CD14-positive monocyte (primary cell): ENCODE measurements around the gene SMG6. TPM values are rescaled to one million over a fixed set of nuclear protein-coding genes. Genes with fewer than 3 reads are reported as not detected.
A peak's percentile ranks its signal among the peaks of the same experiment; 100 is the strongest.
"Not testable (repeated sequence)": the region's sequence is repeated elsewhere in the genome, so short reads cannot be mapped to it uniquely, and the experiment has no call there.

Experiments
- DNase-seq, 3 donors: peaks; one replicate each; pipeline ENCODE4 v3.0.0-alpha.2; 2011 to 2022
- H2AFZ ChIP-seq: 2 replicates; pipeline ENCODE4 v1.6.0; 2012; ENCODE audit warnings: mild to moderate bottlenecking, low read depth, low read length, inconsistent platforms; ENCODE audit not compliant: insufficient read depth, poor library complexity, severe bottlenecking
- H3K27ac ChIP-seq, 2 donors: 1 replicate in 1 of 2; 2 replicates in 1 of 2; pipeline ENCODE4 v1.5.1; 2012 to 2013; ENCODE audit warnings: low read length in 2 of 2, control low read depth in 1 of 2, inconsistent platforms in 1 of 2, low read depth in 1 of 2, mild to moderate bottlenecking in 1 of 2
- H3K27me3 ChIP-seq, 2 donors: one replicate each; pipeline versions ENCODE4 v1.6.0 to v1.6.1; 2011 to 2013; ENCODE audit warnings: low read length in 2 of 2; ENCODE audit not compliant: control insufficient read depth in 2 of 2, insufficient read depth in 2 of 2
- H3K36me3 ChIP-seq, 2 donors: replicated peaks in 1 of 2; 1 replicate in 1 of 2; 2 replicates in 1 of 2; pipeline versions ENCODE4 v1.5.1 to v1.6.1; 2012 to 2013; ENCODE audit warnings: low read length in 2 of 2, control low read depth in 1 of 2, inconsistent platforms in 1 of 2, mild to moderate bottlenecking in 1 of 2; ENCODE audit not compliant: insufficient read depth in 2 of 2, control insufficient read depth in 1 of 2
- H3K4me1 ChIP-seq, 2 donors: 1 replicate in 1 of 2; 2 replicates in 1 of 2; pipeline versions ENCODE4 v1.5.1 to v1.6.1; 2012 to 2013; ENCODE audit warnings: low read length in 2 of 2, control low read depth in 1 of 2, inconsistent platforms in 1 of 2, mild to moderate bottlenecking in 1 of 2, moderate library complexity in 1 of 2; ENCODE audit not compliant: insufficient read depth in 2 of 2, control insufficient read depth in 1 of 2
- H3K4me2 ChIP-seq: replicated peaks from 2 replicates; pipeline ENCODE3; 2012; ENCODE audit warnings: low read length, moderate library complexity, mild to moderate bottlenecking; ENCODE audit not compliant: poor library complexity, severe bottlenecking; ENCODE audit errors: extremely low read depth
- H3K4me3 ChIP-seq, 3 experiments: fragments of 200-600 bp in 1 of 3; sonication (generic) in 1 of 3; replicated peaks in 1 of 3; 1 replicate in 2 of 3; 2 replicates in 1 of 3; pipeline ENCODE4 v1.5.1; 2011 to 2013; ENCODE audit warnings: low read length in 3 of 3, mild to moderate bottlenecking in 3 of 3, control low read depth in 2 of 3, low read depth in 2 of 3, inconsistent platforms in 1 of 3, moderate library complexity in 1 of 3
- H3K79me2 ChIP-seq: 2 replicates; pipeline ENCODE4 v1.6.0; 2012; ENCODE audit warnings: mild to moderate bottlenecking, control low read depth, inconsistent platforms, low read length, moderate library complexity; ENCODE audit not compliant: insufficient read depth
- H3K9ac ChIP-seq: 2 replicates; pipeline ENCODE4 v1.6.0; 2017; ENCODE audit warnings: low read length, mild to moderate bottlenecking; ENCODE audit not compliant: insufficient read depth, poor library complexity, severe bottlenecking
- H3K9me3 ChIP-seq, 2 donors: replicated peaks in 1 of 2; 1 replicate in 1 of 2; 2 replicates in 1 of 2; pipeline versions ENCODE4 v1.5.1 to v1.6.1; 2012 to 2013; ENCODE audit warnings: low read length in 2 of 2, control low read depth in 1 of 2; ENCODE audit not compliant: control insufficient read depth in 1 of 2, insufficient read depth in 1 of 2
- H4K20me1 ChIP-seq: 2 replicates; pipeline ENCODE4 v1.6.0; 2012; ENCODE audit warnings: mild to moderate bottlenecking, low read length, control low read depth, moderate library complexity; ENCODE audit not compliant: insufficient read depth
- H3K27ac Mint-ChIP-seq, 7 donors: one replicate each; pipeline ENCODE4 v1.8.0; 2020; ENCODE audit warnings: mild to moderate bottlenecking in 7 of 7, mixed read lengths in 7 of 7, moderate library complexity in 6 of 7, inconsistent platforms in 2 of 7
- H3K27me3 Mint-ChIP-seq, 3 donors: one replicate each; pipeline ENCODE4 v1.8.0; 2021 to 2022; ENCODE audit warnings: low read depth in 3 of 3, mild to moderate bottlenecking in 3 of 3, mixed read lengths in 3 of 3, moderate library complexity in 3 of 3, inconsistent platforms in 1 of 3
- H3K36me3 Mint-ChIP-seq, 2 donors: one replicate each; pipeline ENCODE4 v1.8.0; 2020; ENCODE audit warnings: mixed read lengths in 2 of 2, inconsistent platforms in 1 of 2, mild to moderate bottlenecking in 1 of 2
- H3K4me1 Mint-ChIP-seq: one replicate; pipeline ENCODE4 v1.8.0; 2020; ENCODE audit warnings: mild to moderate bottlenecking, mixed read lengths
- H3K4me3 Mint-ChIP-seq, 2 donors: one replicate each; pipeline ENCODE4 v1.8.0; 2020; ENCODE audit warnings: mild to moderate bottlenecking in 2 of 2, mixed read lengths in 2 of 2, moderate library complexity in 1 of 2
- H3K9me3 Mint-ChIP-seq, 7 donors: one replicate each; pipeline ENCODE4 v1.8.0; 2020 to 2022; ENCODE audit warnings: mixed read lengths in 7 of 7, mild to moderate bottlenecking in 6 of 7, moderate library complexity in 6 of 7, inconsistent platforms in 2 of 7
- WGBS: methylation state at CpG from one replicate; pipeline ENCODE4 v1.1.5; 2013; ENCODE audit warnings: missing lambda C conversion rate; ENCODE audit not compliant: insufficient coverage; 5-methylcytosine and 5-hydroxymethylcytosine counted together
- intact Hi-C, 2 donors: fragments of 100-400 bp; cut with micrococcal nuclease; formaldehyde crosslinking; loops; one replicate each; pipeline versions ENCODE4 v1.15.0 to v1.15.1; 2023
- polyA plus RNA-seq, 3 donors: library from polyadenylated mRNA; depleted of rRNA in 1 of 3; unstranded in 2 of 3; stranded (reverse) in 1 of 3; fragments of 300-500 nt in 2 of 3; fragments of >200 nt in 1 of 3; fragmentation: Illumina TruSeq in 2 of 3; gene quantifications; 1 replicate in 2 of 3; 2 replicates in 1 of 3; pipeline ENCODE4 v1.2.3, GENCODE V29; 2012 to 2021
- TF ChIP-seq, protein P1 (sequence below): fragments of 200-600 bp; IDR thresholded peaks from one replicate; pipeline ENCODE4 v1.8.0; 2022; ENCODE audit warnings: antibody characterized with exemption, mild to moderate bottlenecking

SMG6 gene
- polyA plus RNA-seq, 3 donors: 0.67 to 7.1 (median 1.1) TPM

DNA sequence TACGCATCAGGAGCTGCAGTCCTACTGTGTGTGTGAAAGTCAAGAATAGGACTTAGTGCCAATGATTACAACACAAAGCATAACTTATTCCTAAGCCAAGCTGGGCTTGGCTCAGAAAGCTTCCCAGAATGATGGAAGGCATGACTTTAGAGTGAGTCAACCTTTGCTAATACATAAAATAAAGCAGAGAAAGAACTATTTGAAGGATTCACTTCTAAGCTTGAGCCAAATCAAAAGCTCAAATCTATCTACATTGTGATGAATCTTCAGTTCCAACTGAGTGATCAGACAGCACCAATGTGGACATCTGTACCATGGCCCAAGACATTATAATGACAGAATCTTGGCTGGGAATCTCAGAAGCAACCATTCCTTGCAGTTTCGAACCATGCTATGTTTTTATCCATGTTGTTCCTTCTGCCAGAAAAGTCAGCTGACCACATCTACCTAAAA, 41.4 kb downstream of the SMG6 start:
- Histone ChIP-seq H3K79me2 (no peaks in the 10 kb centered on the region), H3K36me3 (peaks cover 3 to 45% of the 10 kb centered on the region in 2 donors), H3K27ac (no peak overlapping the region), H3K4me1 (no peaks in the 10 kb centered on the region), H3K4me3 (no peak overlapping the region), H3K9ac (no peak overlapping the region), H4K20me1 (peaks cover 8% of the 10 kb centered on the region), H3K4me2 (no peak overlapping the region), H2AFZ (no peak overlapping the region), H3K9me3 (no peaks in the 10 kb centered on the region), H3K27me3 (no peaks in the 10 kb centered on the region)
- Mint-ChIP-seq H3K4me1 (peaks cover 14% of the 10 kb centered on the region), H3K27ac (no peak overlapping the region), H3K27me3 (no peaks in the 10 kb centered on the region), H3K9me3 (no peaks in the 10 kb centered on the region), H3K4me3 (no peak overlapping the region), H3K36me3 (peaks cover 36 to 56% of the 10 kb centered on the region in 2 donors)
- 100% methylated on average over 1 of the region's 2 CpGs for WGBS
- TF ChIP-seq, protein P1, sequence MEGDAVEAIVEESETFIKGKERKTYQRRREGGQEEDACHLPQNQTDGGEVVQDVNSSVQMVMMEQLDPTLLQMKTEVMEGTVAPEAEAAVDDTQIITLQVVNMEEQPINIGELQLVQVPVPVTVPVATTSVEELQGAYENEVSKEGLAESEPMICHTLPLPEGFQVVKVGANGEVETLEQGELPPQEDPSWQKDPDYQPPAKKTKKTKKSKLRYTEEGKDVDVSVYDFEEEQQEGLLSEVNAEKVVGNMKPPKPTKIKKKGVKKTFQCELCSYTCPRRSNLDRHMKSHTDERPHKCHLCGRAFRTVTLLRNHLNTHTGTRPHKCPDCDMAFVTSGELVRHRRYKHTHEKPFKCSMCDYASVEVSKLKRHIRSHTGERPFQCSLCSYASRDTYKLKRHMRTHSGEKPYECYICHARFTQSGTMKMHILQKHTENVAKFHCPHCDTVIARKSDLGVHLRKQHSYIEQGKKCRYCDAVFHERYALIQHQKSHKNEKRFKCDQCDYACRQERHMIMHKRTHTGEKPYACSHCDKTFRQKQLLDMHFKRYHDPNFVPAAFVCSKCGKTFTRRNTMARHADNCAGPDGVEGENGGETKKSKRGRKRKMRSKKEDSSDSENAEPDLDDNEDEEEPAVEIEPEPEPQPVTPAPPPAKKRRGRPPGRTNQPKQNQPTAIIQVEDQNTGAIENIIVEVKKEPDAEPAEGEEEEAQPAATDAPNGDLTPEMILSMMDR: no peak
- intact Hi-C loops: no loop called here
- DNase-seq: no peak

DNA sequence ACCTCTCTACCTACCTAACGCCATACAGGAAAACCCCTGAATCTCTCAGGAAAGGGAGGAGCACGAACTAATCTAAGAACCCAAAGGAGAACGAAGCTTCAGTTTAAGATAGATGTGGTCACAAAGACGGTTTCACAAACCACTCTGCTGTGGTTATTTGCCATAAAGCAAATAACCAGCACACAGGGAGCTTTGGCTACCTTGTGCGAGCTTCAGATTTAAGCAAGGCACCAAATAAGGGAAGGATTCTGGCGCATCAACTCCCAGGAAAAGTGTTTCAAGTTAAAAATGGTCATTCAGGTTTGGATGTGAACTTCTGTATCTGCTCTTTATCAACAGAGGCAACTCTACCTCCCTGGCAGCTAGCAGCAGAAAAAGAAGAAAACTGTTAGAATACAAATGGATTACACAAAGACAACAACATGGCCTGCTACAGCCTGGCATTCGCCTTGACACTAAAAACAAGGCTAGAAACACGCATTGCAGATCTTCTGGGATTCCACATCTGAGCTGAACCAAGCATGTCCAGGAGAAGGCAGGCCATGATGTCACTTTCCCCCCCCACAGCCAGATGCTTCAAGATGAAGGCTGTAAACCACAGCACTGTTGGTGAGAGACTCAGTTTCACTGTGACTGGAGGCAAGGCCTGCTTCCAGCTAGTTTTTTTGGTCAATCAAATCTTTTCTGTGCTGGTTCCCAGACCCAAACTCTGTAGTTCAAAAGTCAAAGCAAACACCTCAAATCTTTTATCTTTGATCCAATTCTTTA, 43.6 kb downstream of the SMG6 start:
- TF ChIP-seq, protein P1: no peak
- H3K4me1 Mint-ChIP-seq: peaks cover 3% of the 10 kb centered on the region

DNA sequence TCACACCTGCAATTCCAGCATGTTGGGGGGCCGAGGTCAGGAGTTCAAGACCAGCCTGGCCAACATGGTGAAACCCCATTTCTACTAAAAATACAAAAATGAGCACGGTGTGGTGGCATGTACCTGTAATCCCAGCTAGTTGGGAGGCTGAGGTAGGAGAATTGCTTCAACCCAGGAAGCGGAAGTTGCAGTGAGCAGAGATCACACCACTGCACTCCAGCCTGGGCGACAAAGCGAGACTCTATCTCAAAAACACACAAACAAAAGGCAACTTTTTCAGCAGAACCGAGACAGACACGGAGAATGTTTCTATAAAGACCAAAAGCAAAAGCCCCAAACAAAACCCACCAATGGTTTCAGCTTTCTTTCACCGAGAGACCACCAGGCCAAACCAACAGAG, 44.8 kb downstream of the SMG6 start:
- H3K4me3 Mint-ChIP-seq, H2AFZ ChIP-seq, H3K27me3 Mint-ChIP-seq, H4K20me1 ChIP-seq, H3K4me2 ChIP-seq, intact Hi-C loops, H3K4me3 ChIP-seq, H3K27ac ChIP-seq, H3K9me3 ChIP-seq, DNase-seq, H3K4me1 ChIP-seq, H3K4me1 Mint-ChIP-seq, H3K27me3 ChIP-seq, H3K9ac ChIP-seq, H3K9me3 Mint-ChIP-seq, H3K79me2 ChIP-seq: not testable (repeated sequence)
- H3K36me3 ChIP-seq: peaks cover 3 to 29% of the 10 kb centered on the region in 2 donors
- Mint-ChIP-seq H3K36me3 (peaks cover 36 to 55% of the 10 kb centered on the region in 2 donors), H3K27ac (peak overlapping the region in 1 of 7 donors; percentile 16)
- WGBS: 100% methylated on average over 1 of the region's 8 CpGs

More for the DNA sequence above, 43.6 kb downstream of the SMG6 start:
- H3K4me2 ChIP-seq: no peak overlapping the region
- DNase-seq: no peak
- no peak overlapping the region for H3K9ac ChIP-seq
- no peaks in the 10 kb centered on the region for H3K79me2 ChIP-seq
- Mint-ChIP-seq H3K9me3 (no peaks in the 10 kb centered on the region), H3K4me3 (no peak overlapping the region), H3K27me3 (no peaks in the 10 kb centered on the region), H3K27ac (peak overlapping the region in 1 of 7 donors; percentile 18), H3K36me3 (peaks cover 34 to 53% of the 10 kb centered on the region in 2 donors)
- H3K36me3 ChIP-seq: peaks cover 3 to 28% of the 10 kb centered on the region in 2 donors
- intact Hi-C loops: no loop called here
- no peaks in the 10 kb centered on the region for H3K4me1 ChIP-seq
- WGBS: 44% methylated on average over 5 of the region's 8 CpGs
- no peaks in the 10 kb centered on the region for H3K27me3 ChIP-seq
- no peak overlapping the region for H2AFZ ChIP-seq
- H3K4me3 ChIP-seq: no peak overlapping the region
- no peak overlapping the region for H3K27ac ChIP-seq
- H3K9me3 ChIP-seq: no peaks in the 10 kb centered on the region
- peaks cover 8% of the 10 kb centered on the region for H4K20me1 ChIP-seq
